ENCODE data around the gene SLC12A4.
"Not testable (repeated sequence)": the region's sequence is repeated elsewhere in the genome, so short reads cannot be mapped to it uniquely, and the experiment has no call there.

SLC12A4 gene

DNA sequence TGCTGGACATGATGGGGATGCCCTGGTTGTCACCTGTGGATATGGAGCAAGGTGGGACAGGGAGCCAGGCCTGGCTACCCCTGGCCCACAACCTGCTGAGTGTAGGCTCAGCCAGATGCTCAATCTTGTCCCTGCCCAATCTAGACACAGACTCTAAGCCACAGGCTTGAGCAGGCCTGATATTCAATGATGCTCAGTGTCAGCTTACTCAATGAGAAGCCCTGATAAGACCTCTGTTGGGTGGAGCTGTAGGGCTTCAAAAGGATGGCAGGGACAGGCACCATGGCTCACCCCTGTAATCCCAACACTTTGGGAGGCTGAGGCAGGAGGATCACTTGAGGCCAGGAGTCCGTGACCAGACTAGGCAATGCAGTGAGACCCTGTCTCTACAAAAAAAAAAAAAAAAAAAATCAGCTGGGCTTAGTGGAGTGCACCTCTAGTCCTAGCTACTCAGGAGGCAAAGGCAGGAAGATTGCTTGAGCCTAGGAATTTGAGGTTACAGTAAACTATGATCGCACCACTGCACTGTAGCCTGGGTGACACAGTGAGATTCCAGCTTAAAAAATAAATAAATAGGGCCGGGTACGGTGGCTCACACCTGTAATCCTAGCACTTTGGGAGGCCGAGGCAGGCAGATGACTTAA is 27.9 kb downstream of the SLC12A4 start:
- no peak for DNase-seq

DNA sequence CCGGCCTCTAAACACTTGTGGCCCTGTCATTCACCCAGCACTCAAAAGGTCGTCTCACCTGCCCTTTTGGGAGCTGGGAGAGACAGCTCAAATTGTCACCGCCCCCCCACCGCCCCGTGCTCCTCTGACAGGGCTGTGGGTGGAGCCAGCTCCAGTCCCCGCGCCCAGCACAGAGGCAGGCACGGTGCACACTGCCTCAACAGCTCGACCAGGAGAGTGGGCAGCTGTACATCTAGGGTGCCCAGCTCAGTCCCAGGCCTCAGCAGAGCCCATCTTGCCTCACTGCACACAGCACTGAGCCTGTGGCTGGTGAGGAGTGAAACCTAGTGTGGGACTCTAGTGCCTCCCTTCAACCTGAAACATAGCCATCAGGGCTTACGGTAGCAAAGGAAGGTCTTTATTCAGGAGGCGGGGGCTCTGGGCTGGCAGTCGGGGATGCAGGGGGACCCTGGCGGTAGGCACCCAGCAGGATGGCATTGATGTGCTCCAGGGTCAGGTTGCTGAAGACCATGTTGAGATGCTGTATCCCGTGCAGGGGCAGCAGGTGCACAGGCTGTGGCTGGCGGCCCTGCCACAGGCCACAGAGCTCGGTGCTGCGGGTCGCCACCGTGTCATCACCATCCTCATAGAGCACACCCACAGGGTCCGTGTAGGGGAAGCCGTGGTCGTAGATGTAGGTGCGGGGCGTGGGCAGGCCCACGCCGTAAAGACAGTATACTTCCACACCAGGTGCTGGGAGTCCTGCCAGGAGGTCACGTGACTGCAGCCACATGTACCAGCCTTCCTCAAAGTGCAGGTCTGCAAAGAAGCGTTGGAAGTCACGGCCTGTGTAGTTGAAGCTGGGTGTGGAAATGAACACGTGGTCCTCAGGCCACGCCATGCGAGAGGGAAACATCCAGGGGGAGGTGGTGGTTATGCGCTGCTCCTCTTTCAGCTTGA is 28.7 kb downstream of the SLC12A4 start:
- DNase-seq, result peak; percentile 40

DNA sequence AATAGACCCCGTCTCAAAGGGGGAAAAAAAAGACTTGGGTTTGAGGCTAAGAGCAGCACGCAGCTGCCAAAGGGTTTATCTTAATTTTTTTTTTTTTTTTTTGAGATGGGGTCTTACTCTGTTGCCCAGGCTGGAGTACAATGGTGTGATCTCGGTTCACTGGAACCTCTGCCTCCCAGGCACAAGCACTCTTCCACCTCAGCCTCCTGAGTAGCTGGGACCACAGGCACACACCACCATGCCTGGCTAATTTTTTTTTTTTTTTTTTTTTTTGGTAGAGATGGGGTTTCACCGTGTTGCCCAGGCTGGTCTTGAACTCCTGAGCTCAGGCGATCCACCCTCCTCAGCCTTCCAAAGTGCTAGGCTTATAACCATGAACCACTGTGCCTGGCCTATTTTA is 30.7 kb downstream of the SLC12A4 start:
- not testable (repeated sequence) for DNase-seq

DNA sequence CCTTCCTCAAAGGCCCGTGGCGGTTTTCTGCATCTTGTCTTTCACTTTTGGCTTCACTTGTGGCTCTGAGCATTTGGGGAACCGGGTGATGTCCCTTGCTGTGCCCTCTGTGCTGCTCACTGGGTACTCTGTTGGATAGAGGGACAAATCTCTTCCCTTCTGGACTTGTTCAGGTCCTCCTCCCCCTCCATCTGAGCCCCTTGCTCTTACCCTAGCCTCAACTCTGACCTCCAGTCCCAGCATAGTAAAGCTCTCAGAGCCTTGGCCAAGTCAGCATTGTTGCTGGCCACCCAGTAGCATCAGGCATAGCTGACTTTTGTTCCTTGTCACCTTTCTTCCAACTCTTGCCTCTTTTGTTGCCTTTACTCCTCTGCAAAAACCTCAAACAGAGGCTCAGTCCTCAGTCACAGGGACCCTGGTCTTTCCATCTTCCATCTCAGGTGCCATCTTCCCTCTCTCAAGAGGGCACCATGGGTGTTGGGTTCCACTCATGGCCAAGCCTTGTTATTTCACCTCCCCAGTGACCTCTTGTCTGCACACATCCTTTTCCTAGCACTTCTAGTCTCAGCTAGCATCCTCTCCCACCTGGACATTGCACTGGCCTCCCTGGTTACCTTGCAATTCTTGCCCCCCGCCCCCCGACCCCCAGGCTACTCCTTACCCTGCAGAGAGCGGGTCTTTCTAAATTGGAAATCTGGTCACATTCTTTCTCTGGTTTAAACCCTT is 31.4 kb downstream of the SLC12A4 start:
- DNase-seq, result no peak

DNA sequence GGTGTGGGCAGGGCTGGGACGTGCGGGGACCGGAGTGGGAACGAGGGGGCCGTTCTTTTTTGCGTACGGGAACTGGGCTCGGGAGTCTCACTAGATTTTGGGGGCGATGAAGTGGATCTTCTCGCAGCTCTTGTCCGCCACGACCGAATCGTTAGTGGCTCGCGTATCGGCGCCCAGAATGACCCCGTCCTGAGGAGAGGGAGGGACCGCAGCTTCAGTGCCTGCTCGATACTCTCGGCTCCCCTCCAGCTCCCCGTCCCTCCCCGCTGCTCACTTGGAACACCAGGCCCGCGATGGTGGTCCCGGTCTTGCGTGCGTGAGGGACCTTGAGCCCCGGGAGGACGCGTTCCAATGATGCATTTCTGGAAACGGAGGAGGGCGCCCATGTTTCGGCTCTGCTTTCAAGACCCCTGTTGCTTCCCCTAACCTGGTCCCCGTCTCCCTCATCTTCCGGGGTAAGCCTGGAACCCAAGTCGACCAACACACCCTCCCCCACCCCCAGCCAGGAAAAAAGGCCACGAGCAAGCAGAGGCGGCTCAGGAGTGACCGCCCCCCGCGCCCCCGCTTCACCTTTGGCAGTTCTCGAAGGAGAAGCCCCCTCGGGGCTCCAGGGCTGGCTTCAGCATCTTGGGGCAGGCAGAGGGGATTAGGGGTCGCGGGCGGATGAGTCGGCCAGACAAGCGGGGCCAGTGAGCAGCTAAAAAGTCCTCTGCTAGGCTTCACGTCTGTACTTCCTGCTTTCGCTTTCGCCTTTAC is 32.1 kb downstream of the SLC12A4 start, which contains the start of gene PSMB10:
Gene PSMB10, minus strand, starts transcription at position 727 of the 756 bp plus-strand sequence. Its CDS starts 101 bp downstream, at position 626.
- DNase-seq, result no peak

DNA sequence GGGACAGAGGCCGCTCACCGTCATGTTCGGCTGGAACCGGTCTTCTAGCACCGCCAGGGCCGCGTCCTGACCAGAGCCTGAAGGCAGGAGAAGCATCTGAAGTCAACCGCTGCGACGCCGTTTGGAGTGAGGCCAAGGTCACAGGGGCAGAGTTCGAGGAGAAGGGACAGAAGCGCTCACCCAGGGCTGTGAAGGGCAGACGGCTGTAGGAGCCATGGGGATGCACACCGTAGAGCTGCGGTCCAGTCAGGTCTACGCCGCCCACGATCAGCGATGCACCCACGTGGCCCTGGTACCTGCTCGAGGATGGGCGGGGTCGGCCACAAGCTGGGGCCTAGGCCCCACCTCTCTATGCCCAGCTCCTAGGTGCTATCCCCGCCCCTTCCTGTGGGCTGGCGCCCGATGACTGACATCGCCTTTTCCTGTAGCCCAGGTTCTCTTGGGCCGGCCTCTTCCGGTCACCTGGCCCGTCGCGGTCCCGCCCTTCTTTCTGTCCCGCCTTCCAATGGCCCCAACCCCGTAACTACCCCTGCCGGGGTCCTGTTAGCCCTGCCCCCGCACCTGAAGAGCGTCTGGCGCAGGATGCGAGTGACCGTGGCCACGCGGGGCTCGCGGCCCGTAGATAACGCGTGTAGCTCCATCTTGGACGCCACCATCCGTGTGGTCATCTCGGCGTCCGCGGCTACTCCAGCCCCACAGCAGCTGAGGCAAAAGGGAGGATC is 32.9 kb downstream of the SLC12A4 start:
- DNase-seq, result peak; percentile 97

DNA sequence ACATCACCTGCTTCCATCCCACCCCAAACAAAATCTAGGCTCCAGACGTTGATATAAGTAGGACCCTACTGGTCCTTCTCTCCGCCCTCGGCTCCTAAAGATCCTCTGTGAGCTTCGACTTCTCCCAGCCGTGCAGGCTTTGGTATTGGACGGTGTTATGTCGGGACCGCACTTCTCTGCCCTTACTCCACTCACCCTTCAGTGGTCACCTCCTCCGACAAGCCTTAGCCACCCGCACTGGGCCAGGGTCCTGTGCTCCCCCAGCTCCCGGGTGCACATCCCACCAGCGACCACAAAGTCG is 33.4 kb downstream of the SLC12A4 start:
- DNase-seq, result no peak

DNA sequence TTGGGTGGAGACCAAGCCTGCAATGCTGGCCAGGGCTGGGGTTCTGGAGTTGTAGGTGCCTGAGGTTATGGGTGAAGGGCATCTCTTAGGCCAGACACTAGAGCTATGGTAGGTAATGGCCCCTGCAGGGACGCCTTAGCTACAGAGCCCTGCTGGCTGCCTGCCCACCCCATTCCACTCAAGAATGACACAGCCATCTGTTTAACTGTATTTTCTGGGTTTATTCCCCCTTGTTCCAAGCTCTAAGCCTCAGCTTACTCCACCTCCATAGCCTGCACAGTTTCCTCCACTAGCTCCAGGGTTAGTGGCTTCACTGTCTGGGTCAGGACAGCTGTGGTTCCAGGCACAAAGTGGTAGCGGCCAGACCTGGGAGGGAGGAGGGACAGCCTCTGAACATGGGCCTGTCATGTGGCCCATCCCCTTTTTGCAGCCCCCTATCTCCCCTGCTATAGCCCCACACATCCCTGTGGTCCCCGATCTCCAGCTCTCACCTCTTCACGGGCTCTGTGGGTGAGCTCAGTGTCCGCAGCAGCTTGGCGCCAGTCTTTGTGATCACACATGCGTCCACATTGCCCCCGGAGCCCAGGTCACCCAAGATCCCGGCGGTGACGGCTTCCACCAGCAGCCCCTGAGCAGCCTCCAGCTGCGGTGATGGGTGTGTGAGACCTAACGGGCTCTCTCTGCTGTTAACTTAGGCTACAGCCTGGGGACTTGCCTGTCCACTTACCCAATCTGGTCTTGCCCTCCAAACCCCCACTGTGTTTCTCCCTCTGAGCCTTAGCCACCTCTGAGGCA is 33.9 kb downstream of the SLC12A4 start:
- no peak for DNase-seq

DNA sequence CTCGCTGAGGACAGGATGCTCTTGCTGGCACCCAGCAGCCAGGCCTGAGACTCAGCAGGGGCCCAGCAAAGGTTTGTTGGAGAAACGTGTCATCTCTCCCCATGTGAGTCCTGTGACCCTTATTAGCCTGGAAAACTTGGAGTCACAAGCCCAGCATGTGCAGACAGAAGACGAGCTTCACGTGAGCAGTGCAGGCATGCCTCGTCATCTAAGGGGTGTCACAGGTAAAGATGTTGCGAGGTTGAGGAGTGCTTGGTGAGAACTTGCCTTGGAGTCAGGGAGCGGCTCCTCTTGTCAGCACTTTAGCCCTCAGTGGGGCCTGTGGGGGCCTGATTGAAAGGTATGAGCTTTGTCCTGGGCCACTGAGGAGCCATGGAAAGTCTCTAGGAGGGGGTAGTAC is 34.6 kb downstream of the SLC12A4 start:
- DNase-seq, result no peak

DNA sequence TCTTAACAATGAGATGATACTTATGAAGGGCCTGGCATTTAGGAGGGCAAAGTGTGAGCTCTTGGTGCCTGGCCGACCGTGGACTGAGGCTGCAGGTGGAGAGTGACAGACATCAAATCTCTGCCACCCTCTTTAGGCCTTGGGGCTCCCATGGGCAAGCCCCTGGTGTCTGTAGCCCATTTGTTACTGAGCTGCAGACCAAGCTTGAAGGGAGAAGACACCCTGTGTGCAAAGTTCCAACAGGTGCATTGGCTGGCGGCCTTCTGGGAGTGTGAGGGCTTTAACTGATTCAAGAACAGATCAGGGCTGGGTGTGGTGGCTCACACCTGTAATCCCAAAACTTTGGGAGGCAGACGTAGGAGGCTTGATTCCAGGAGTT is 36.0 kb downstream of the SLC12A4 start:
- DNase-seq, result no peak

DNA sequence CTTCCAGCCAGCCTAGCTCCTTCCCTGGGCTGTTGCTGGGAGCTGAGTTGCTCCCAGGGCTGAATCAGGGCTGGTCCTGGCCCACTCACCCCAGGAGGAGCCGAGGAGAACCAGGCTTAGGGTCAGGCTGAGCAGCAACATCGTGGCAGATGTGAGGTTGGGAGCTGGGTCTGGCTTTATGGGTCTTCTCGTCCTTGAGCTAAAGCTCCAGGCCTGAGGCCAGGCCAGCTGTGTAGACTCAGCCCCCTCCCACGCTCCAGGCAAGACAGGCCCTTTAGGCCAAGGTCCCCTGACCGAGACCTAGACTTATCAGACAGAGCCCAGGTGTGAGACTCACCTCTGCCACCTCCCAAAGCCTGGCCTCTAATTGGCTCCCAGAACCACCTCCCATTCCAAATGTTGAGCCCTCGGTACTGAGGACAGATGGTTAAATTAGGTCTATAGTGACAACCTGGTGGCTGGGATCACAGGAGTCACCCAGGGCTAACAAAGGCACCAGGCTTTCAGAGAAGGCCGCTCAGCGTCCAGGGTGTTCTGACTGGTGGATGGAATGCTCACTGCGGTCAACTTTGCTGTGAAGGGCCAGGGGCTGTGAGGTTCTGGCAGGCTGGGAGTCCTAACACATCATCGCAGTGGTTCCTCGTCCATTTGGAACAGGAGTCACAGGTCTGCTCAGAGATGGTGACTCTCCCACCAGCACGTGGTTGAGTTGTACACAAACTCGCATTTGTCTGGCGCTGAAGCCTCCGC is 36.5 kb downstream of the SLC12A4 start, which contains the start of gene CTRL:
Gene CTRL, minus strand, starts transcription at position 151 of the 750 bp plus-strand sequence. Its CDS starts 10 bp downstream, at position 141.
- no peak for DNase-seq

DNA sequence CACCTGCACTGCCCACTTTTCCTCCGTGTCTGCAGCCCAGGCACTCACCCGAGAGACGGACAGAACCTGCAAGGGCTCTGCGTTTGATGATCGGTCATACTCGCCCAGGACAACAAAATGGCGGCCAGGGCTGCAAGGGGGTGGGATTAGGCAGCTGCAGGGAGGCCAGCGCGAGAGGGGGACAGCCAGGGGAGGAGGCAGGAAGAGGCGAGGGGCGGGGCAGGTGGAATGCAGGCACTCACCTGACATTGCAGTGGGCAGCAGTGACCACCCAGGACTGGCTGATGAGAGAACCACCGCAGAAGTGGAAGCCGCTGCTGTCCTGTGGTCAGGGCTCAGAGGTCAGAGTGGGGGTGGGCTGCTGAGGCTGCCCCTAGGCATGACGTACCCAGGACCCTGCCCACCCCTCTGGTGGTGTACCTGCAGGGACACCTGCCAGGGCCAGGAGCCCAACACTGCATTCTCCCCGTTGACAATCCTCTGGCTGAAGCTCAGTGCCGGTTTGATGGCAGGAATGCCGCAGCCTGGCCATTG is 37.7 kb downstream of the SLC12A4 start:
- DNase-seq, result no peak

DNA sequence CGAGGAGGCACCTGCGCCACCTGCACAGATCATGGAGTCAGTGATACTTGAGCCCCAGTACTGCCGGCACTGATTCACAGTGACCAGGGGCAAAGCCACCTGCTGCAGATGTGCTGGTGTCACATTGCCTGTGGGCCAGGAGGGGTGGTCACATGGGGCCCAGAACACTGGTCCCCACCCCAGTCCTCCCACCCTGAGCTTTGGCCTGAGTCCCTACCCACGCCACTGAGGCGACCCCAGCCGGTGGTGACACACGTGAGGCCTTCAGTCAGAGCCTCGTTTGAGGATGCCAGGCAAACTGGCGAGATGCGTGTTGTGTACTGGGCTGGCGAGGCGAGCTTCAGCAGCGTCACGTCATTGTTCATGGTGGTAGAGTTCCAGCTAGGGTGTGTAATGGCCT is 38.2 kb downstream of the SLC12A4 start:
- no peak for DNase-seq

DNA sequence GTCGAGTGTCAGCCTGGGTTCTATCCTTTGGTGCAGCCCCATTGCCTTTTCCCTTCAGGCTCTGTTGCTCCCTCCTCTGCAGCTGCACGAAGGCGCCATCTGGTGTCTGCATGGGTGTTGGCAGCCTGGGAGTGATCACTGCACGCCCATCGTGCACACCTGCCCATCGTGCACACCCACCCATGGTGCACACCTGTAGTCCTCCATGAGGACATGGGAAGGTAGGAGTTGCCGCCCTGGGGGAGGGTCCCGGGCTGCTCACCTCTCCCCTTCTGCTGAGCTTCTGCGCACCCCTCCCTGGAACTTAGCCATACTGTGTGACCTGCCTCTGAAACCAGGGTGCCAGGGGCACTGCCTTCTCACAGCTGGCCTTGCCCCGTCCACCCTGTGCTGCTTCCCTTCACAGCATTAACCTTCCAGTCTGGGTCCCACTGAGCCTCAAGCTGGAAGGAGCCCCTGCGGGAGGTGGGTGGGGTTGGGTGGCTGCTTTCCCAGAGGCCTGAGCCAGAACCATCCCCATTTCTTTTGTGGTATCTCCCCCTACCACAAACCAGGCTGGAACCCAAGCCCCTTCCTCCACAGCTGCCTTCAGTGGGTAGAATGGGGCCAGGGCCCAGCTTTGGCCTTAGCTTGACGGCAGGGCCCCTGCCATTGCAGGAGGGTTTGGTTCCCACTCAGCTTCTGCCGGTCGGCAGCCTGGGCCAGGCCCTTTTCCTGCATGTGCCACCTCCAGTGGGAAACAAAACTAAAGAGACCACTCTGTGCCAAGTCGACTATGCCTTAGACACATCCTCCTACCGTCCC is 39.7 kb downstream of the SLC12A4 start:
- DNase-seq, result peak; percentile 20

DNA sequence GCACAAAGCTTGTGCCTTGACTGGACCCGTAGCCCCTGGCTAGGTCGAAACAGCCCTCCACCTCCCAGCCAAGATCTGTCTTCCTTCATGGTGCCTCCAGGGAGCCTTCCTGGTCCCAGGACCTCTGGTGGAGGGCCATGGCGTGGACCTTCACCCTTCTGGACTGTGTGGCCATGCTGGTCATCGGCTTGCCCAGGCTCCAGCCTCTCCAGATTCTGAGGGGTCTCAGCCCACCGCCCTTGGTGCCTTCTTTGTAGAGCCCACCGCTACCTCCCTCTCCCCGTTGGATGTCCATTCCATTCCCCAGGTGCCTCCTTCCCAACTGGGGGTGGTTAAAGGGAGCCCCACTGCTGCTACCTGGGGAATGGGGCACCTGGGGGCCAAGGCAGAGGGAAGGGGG is 40.3 kb downstream of the SLC12A4 start:
- no peak for DNase-seq

DNA sequence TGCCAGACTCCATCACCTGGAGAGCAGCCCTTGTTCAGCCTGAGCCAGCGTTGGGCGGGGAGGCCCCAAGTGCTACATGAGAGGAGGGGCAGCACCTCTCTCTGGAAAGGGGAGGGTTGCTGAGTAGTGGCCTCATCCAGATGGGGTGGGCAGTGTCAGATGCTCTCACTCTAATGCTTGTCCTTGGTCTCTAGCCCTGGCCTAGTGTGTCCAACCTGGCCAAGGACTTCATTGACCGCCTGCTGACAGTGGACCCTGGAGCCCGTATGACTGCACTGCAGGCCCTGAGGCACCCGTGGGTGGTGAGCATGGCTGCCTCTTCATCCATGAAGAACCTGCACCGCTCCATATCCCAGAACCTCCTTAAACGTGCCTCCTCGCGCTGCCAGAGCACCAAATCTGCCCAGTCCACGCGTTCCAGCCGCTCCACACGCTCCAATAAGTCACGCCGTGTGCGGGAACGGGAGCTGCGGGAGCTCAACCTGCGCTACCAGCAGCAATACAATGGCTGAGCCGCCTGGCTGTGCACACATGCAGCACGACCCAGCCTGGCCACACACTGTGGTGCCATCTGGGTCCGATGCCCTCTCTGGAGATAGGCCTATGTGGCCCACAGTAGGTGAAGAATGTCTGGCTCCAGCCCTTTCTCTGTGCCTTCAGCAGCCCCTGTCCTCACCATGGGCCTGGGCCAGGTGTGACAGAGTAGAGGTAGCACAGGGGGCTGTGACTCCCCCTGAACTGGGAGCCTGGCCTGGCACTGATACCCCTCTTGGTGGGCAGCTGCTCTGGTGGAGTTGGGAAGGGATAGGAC is 41.1 kb downstream of the SLC12A4 start:
- no peak for DNase-seq

DNA sequence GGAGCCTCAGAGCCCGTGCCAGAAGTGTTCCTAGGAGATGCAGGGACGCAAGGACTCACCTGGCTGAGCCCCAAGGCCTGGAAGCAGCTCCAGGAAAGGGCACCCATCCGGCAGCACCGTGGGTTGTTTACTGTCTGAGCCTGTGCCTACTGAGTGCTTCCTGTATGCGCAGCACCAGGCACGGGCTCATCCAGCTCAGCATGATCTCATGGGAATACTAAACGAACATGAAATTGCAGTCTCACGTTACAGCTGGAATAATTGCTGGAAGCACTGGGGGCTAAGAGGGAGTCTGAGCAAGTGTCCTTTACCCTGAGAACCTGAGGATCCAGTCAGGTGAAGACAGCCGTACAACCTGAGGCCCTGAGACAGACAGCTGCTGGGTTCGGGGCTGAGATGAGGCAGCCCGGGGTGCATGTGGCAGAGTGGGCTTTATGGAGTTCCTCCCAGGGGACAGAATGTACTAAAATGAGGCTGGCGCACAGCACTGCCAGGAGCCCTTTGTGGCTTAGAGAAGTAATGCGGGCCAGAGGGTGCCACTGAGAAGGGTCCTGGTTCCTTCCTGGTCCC is 42.2 kb downstream of the SLC12A4 start:
- peak; percentile 97 for DNase-seq
